Measurements from ENCODE around the gene SRSF10. TPM values are rescaled to one million over a fixed set of nuclear protein-coding genes. Genes with fewer than 3 reads are reported as not detected.
"Not testable (repeated sequence)": the region's sequence is repeated elsewhere in the genome, so short reads cannot be mapped to it uniquely, and the experiment has no call there.

The SRSF10 gene
- total RNA-seq, 3 donors from 2014 or later: 85.8 to 98.0 (median 94.0) TPM

GRCh38 chr1:24020470-24020869 is 40.3 kb upstream of the SRSF10 start:
- TF ChIP-seq, protein P1, sequence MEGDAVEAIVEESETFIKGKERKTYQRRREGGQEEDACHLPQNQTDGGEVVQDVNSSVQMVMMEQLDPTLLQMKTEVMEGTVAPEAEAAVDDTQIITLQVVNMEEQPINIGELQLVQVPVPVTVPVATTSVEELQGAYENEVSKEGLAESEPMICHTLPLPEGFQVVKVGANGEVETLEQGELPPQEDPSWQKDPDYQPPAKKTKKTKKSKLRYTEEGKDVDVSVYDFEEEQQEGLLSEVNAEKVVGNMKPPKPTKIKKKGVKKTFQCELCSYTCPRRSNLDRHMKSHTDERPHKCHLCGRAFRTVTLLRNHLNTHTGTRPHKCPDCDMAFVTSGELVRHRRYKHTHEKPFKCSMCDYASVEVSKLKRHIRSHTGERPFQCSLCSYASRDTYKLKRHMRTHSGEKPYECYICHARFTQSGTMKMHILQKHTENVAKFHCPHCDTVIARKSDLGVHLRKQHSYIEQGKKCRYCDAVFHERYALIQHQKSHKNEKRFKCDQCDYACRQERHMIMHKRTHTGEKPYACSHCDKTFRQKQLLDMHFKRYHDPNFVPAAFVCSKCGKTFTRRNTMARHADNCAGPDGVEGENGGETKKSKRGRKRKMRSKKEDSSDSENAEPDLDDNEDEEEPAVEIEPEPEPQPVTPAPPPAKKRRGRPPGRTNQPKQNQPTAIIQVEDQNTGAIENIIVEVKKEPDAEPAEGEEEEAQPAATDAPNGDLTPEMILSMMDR (IDR thresholded peaks at IDR 0.05): no peak
- no peak overlapping the region for H3K4me3 ChIP-seq
- no peaks in the 10 kb centered on the region for H3K36me3 ChIP-seq (ENCODE audit: low read depth)
- H3K9me3 ChIP-seq: no peaks in the 10 kb centered on the region
- H3K4me1 ChIP-seq (ENCODE audit: low read depth): peaks cover 56% of the 10 kb centered on the region
- DNase-seq (no peak), ATAC-seq (no peak)
- intact Hi-C loops (cut with DNase I, micrococcal nuclease): loop anchor here in 1 of 2 donors (5.0 to 10.0 kb wide), 3 partner anchors 43 to 216 kb away; partner anchors contain the start of genes GALE and PNRC2

- DNase-seq (no peak), ATAC-seq (no peak)
Measured at GRCh38 chr1:24020025-24020424, 39.9 kb upstream of the SRSF10 start.

DNA sequence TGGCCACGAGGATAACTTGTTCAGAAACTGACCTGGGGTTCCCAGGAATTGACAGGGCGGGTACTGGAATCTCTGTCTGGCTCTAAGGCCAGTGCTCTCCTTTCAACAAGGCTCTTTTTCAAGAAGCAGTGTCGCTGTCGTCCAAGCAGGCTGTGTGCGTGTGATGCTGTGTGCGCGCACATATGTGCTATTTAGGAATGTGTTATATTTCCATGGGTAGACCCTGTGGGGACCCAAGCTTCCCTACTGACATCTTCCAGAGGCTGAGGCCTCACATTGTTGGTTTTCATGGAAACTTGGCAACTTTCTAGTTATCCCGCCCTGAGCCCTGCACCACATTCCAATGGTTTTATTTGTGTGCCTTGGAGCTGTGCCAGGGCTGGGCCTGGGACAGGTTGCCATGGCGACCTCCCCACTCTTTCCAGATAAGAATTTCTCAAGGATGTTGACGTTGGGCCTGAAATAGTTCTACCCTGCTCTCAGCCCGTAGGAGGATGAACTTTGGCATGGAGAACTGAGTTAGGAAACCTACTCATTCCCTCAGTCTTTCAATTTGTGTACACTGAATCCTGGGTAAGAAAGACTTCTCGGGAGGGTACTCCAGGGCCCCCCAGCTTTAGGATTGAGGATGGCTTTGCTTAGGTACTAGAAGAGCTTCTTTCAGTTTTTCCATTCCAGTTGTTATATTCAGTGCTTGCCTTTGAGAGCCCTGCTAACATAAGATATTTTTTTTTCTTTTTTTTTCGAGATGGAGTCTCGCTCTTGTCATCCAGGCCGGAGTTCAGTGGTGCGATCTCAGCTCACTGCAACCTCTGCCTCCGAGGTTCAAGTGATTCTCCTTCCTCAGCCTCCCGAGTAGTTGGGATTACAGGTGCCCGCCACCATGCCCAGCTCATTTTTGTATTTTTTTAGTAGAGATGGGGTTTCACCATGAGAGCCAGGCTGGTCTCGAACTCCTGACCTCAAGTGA is 38.8 kb upstream of the SRSF10 start:
- Histone ChIP-seq H3K9me3 (no peaks in the 10 kb centered on the region), H3K4me3 (no peak overlapping the region), H3K36me3 (ENCODE audit: low read depth) (no peaks in the 10 kb centered on the region), H3K4me1 (ENCODE audit: low read depth) (peaks cover 67% of the 10 kb centered on the region)
- TF ChIP-seq, protein P1 (IDR thresholded peaks at IDR 0.05): no peak
- intact Hi-C loops (cut with DNase I, micrococcal nuclease): no loop called here
- DNase-seq (peak; percentile 91 to 98 (median 94)), ATAC-seq (peak; percentile 81)

More at GRCh38 chr1:24020025-24020424, 39.9 kb upstream of the SRSF10 start:
- no peaks in the 10 kb centered on the region for H3K36me3 ChIP-seq (ENCODE audit: low read depth)
- no peaks in the 10 kb centered on the region for H3K9me3 ChIP-seq
- intact Hi-C loops (cut with DNase I, micrococcal nuclease): loop anchor here in 1 of 2 donors (5.0 to 10.0 kb wide), 3 partner anchors 43 to 215 kb away; partner anchors contain the start of genes GALE and PNRC2
- peaks cover 60% of the 10 kb centered on the region for H3K4me1 ChIP-seq (ENCODE audit: low read depth)
- no peak overlapping the region for H3K4me3 ChIP-seq
- TF ChIP-seq, protein P1 (IDR thresholded peaks at IDR 0.05): no peak

GRCh38 chr1:24015221-24016210 is 35.4 kb upstream of the SRSF10 start:
- TF ChIP-seq, protein P1 (IDR thresholded peaks at IDR 0.05): no peak
- no peak overlapping the region for H3K4me3 ChIP-seq
- intact Hi-C loops (cut with DNase I, micrococcal nuclease): no loop called here
- ATAC-seq (no peak), DNase-seq (no peak)
- no peaks in the 10 kb centered on the region for H3K36me3 ChIP-seq (ENCODE audit: low read depth)
- H3K9me3 ChIP-seq: no peaks in the 10 kb centered on the region
- peaks cover 59% of the 10 kb centered on the region for H3K4me1 ChIP-seq (ENCODE audit: low read depth)

GRCh38 chr1:24012878-24013277 is 32.8 kb upstream of the SRSF10 start:
- H3K4me3 ChIP-seq; DNase-seq; intact Hi-C loops (cut with DNase I, micrococcal nuclease); ATAC-seq; H3K9me3 ChIP-seq; H3K36me3 ChIP-seq (ENCODE audit: low read depth): not testable (repeated sequence)
- H3K4me1 ChIP-seq (ENCODE audit: low read depth): peaks cover 44% of the 10 kb centered on the region
